HG02678 (cell line): Measurements from ENCODE around the gene RAB6B.

ENCODE experiments used
- ATAC-seq: cut with Tn5 transposase; IDR thresholded peaks from one replicate; pipeline ENCODE4 v1.9.1; 2021; ENCODE audit warnings: mild to moderate bottlenecking, moderate library complexity; ENCODE audit not compliant: unreplicated experiment

Gene RAB6B

GRCh38 chr3:133896002-133896761 is 500 bp upstream of the RAB6B start:
- ATAC-seq = no peak

GRCh38 chr3:133894353-133895207 is 1.1 kb downstream of the RAB6B start:
- ATAC-seq = no peak

GRCh38 chr3:133893683-133894352 is 1.9 kb downstream of the RAB6B start:
- no peak for ATAC-seq

- no peak for ATAC-seq
These were observed 3.0 kb downstream of the RAB6B start for GRCh38 chr3:133892541-133893231.

- ATAC-seq = no peak
These were observed 3.9 kb downstream of the RAB6B start for GRCh38 chr3:133891662-133892378.

- ATAC-seq = no peak
These were observed 4.6 kb downstream of the RAB6B start for GRCh38 chr3:133890972-133891644.

GRCh38 chr3:133890037-133890436 is 5.6 kb downstream of the RAB6B start:
- no peak for ATAC-seq

- no peak for ATAC-seq
These were observed 6.8 kb downstream of the RAB6B start for GRCh38 chr3:133888726-133889340.

GRCh38 chr3:133887803-133888703 is 7.6 kb downstream of the RAB6B start:
- no peak for ATAC-seq

GRCh38 chr3:133887074-133887802 is 8.4 kb downstream of the RAB6B start:
- ATAC-seq = no peak

- ATAC-seq = no peak
These were observed 9.5 kb downstream of the RAB6B start for GRCh38 chr3:133886031-133886722.

- ATAC-seq = no peak
These were observed 10.6 kb downstream of the RAB6B start for GRCh38 chr3:133884887-133885711.

GRCh38 chr3:133884054-133884886 is 11.4 kb downstream of the RAB6B start:
- no peak for ATAC-seq

GRCh38 chr3:133883641-133884040 is 12.0 kb downstream of the RAB6B start:
- ATAC-seq = no peak

- ATAC-seq = no peak
These were observed 12.6 kb downstream of the RAB6B start for GRCh38 chr3:133882986-133883586.
